ENCODE results near the gene NEK7. TPM values are rescaled to one million over a fixed set of nuclear protein-coding genes. Genes with fewer than 3 reads are reported as not detected.
"Not testable (repeated sequence)": the region's sequence is repeated elsewhere in the genome, so short reads cannot be mapped to it uniquely, and the experiment has no call there.

The NEK7 gene
- total and polyA plus RNA-seq, 2 donors (not counting 1 experiment from before 2014, with no cell fraction given) = 8.1 to 75.4 TPM

- Histone ChIP-seq H2AFZ (ENCODE audit: insufficient read depth, low read depth, low read length, poor library complexity, severe bottlenecking) (no peak overlapping the region), H3K27me3 (replicated peaks in 1 of 4; ENCODE audit: control extremely low read depth in 1 of 4, control insufficient read depth in 3 of 4, insufficient read depth in 4 of 4, low read length in 3 of 4) (no peaks in the 10 kb centered on the region), H3K4me1 (ENCODE audit: control insufficient read depth in 2 of 2, insufficient read depth in 2 of 2, low read length in 2 of 2) (no peaks in the 10 kb centered on the region), H3K79me2 (ENCODE audit: control insufficient read depth, insufficient read depth, low read length) (no peaks in the 10 kb centered on the region), H4K20me1 (ENCODE audit: control insufficient read depth, insufficient read depth, low read length, poor library complexity, severe bottlenecking) (peaks cover 5% of the 10 kb centered on the region), H3K4me3 (ENCODE audit: control extremely low read depth in 1 of 5, extremely low read depth in 1 of 5, insufficient read depth in 1 of 5, low read depth in 2 of 5, low read length in 4 of 5) (no peak overlapping the region), H3K9me3 (ENCODE audit: control extremely low read depth in 1 of 3, control insufficient read depth in 2 of 3, insufficient read depth in 1 of 3, low read length in 2 of 3) (no peaks in the 10 kb centered on the region), H3K27ac (ENCODE audit: low read length in 2 of 2) (no peak overlapping the region), H3K9ac (ENCODE audit: low read length) (no peak overlapping the region), H3K4me2 (replicated peaks; ENCODE audit: low read depth, low read length, poor library complexity, severe bottlenecking) (no peak overlapping the region), H3K36me3 (replicated peaks in 1 of 2; ENCODE audit: control extremely low read depth in 1 of 2, control insufficient read depth in 1 of 2, extremely low read depth in 1 of 2, insufficient read depth in 2 of 2, low read length in 1 of 2) (peaks cover 20 to 31% of the 10 kb centered on the region in 2 experiments)
- Mint-ChIP-seq H3K4me3 (no peak overlapping the region), H3K4me1 (no peaks in the 10 kb centered on the region), H3K9me3 (ENCODE audit: insufficient read depth) (no peaks in the 10 kb centered on the region), H3K27me3 (no peaks in the 10 kb centered on the region), H3K27ac (no peak overlapping the region)
- CTCF ChIA-PET = interaction anchor here (1.6 kb wide), 1 partner anchor 13 kb away, joined by 4 read pairs; no protein-coding TSS in a partner anchor
- ATAC-seq (ENCODE audit: low read depth) = no peak
- POLR2A ChIA-PET = no interaction called here
- TF ChIP-seq EZH2 (IDR thresholded peaks at IDR 0.05; ENCODE audit: borderline replicate concordance, insufficient read depth, low read depth, low read length, poor library complexity, severe bottlenecking) (no peak), CTCF (IDR thresholded peaks at IDR 0.05) (no peak)
- WGBS (ENCODE audit: insufficient coverage) = 100% methylated on average over 1 of the region's 1 CpG
- no peak for DNase-seq
- intact Hi-C loops (cut with micrococcal nuclease) = no loop called here
Measured at GRCh38 chr1:198300451-198300850, 143.7 kb downstream of the NEK7 start.

- H3K9me3 Mint-ChIP-seq (ENCODE audit: insufficient read depth) = no peaks in the 10 kb centered on the region
- intact Hi-C loops (cut with micrococcal nuclease) = no loop called here
- no peaks in the 10 kb centered on the region for H4K20me1 ChIP-seq (ENCODE audit: control insufficient read depth, insufficient read depth, low read length, poor library complexity, severe bottlenecking)
- H3K79me2 ChIP-seq (ENCODE audit: control insufficient read depth, insufficient read depth, low read length) = no peaks in the 10 kb centered on the region
- no peak for DNase-seq
- ChIA-PET CTCF (no interaction called here), POLR2A (no interaction called here)
- H3K4me2 ChIP-seq (replicated peaks; ENCODE audit: low read depth, low read length, poor library complexity, severe bottlenecking) = no peak overlapping the region
- no peak overlapping the region for H3K4me3 Mint-ChIP-seq
- H3K4me3 ChIP-seq (ENCODE audit: control extremely low read depth in 1 of 5, extremely low read depth in 1 of 5, insufficient read depth in 1 of 5, low read depth in 2 of 5, low read length in 4 of 5) = no peak overlapping the region
- TF ChIP-seq EZH2 (IDR thresholded peaks at IDR 0.05; ENCODE audit: borderline replicate concordance, insufficient read depth, low read depth, low read length, poor library complexity, severe bottlenecking) = no peak
- no peak for TF ChIP-seq CTCF (IDR thresholded peaks at IDR 0.05)
- H3K9ac ChIP-seq (ENCODE audit: low read length) = no peak overlapping the region
- no peaks in the 10 kb centered on the region for H3K27me3 ChIP-seq (replicated peaks in 1 of 4; ENCODE audit: control extremely low read depth in 1 of 4, control insufficient read depth in 3 of 4, insufficient read depth in 4 of 4, low read length in 3 of 4)
- H3K27me3 Mint-ChIP-seq = no peaks in the 10 kb centered on the region
- H3K9me3 ChIP-seq (ENCODE audit: control extremely low read depth in 1 of 3, control insufficient read depth in 2 of 3, insufficient read depth in 1 of 3, low read length in 2 of 3) = peaks cover 0 to 1% (median 0%) of the 10 kb centered on the region in 3 donors
- peaks cover 8 to 11% of the 10 kb centered on the region in 2 experiments for H3K36me3 ChIP-seq (replicated peaks in 1 of 2; ENCODE audit: control extremely low read depth in 1 of 2, control insufficient read depth in 1 of 2, extremely low read depth in 1 of 2, insufficient read depth in 2 of 2, low read length in 1 of 2)
- H3K27ac Mint-ChIP-seq = no peak overlapping the region
- no peaks in the 10 kb centered on the region for H3K4me1 ChIP-seq (ENCODE audit: control insufficient read depth in 2 of 2, insufficient read depth in 2 of 2, low read length in 2 of 2)
- WGBS (ENCODE audit: insufficient coverage) = no CpG with 5 or more reads among the region's 3 CpGs
- ATAC-seq (ENCODE audit: low read depth) = no peak
- peaks cover 9% of the 10 kb centered on the region for H3K4me1 Mint-ChIP-seq
- no peak overlapping the region for H2AFZ ChIP-seq (ENCODE audit: insufficient read depth, low read depth, low read length, poor library complexity, severe bottlenecking)
- no peak overlapping the region for H3K27ac ChIP-seq (ENCODE audit: low read length in 2 of 2)
Measured at GRCh38 chr1:198304431-198304830, 147.6 kb downstream of the NEK7 start.

- H3K4me1 Mint-ChIP-seq; POLR2A ChIA-PET; intact Hi-C loops (cut with micrococcal nuclease); H3K27me3 Mint-ChIP-seq; H2AFZ ChIP-seq (ENCODE audit: insufficient read depth, low read depth, low read length, poor library complexity, severe bottlenecking); DNase-seq; H3K27ac Mint-ChIP-seq; H3K79me2 ChIP-seq (ENCODE audit: control insufficient read depth, insufficient read depth, low read length); H3K4me3 Mint-ChIP-seq; H3K27ac ChIP-seq (ENCODE audit: low read length in 2 of 2); H3K4me3 ChIP-seq (ENCODE audit: control extremely low read depth in 1 of 5, extremely low read depth in 1 of 5, insufficient read depth in 1 of 5, low read depth in 2 of 5, low read length in 4 of 5); H3K27me3 ChIP-seq (replicated peaks in 1 of 4; ENCODE audit: control extremely low read depth in 1 of 4, control insufficient read depth in 3 of 4, insufficient read depth in 4 of 4, low read length in 3 of 4); CTCF ChIA-PET; H3K9me3 ChIP-seq (ENCODE audit: control extremely low read depth in 1 of 3, control insufficient read depth in 2 of 3, insufficient read depth in 1 of 3, low read length in 2 of 3); H3K4me1 ChIP-seq (ENCODE audit: control insufficient read depth in 2 of 2, insufficient read depth in 2 of 2, low read length in 2 of 2); H3K9ac ChIP-seq (ENCODE audit: low read length); H4K20me1 ChIP-seq (ENCODE audit: control insufficient read depth, insufficient read depth, low read length, poor library complexity, severe bottlenecking); H3K4me2 ChIP-seq (replicated peaks; ENCODE audit: low read depth, low read length, poor library complexity, severe bottlenecking); ATAC-seq (ENCODE audit: low read depth); H3K9me3 Mint-ChIP-seq (ENCODE audit: insufficient read depth): not testable (repeated sequence)
- peaks cover 5 to 18% of the 10 kb centered on the region in 2 experiments for H3K36me3 ChIP-seq (replicated peaks in 1 of 2; ENCODE audit: control extremely low read depth in 1 of 2, control insufficient read depth in 1 of 2, extremely low read depth in 1 of 2, insufficient read depth in 2 of 2, low read length in 1 of 2)
- 99% methylated on average over 12 of the region's 15 CpGs for WGBS (ENCODE audit: insufficient coverage)
Measured at GRCh38 chr1:198314817-198315216, 158.0 kb downstream of the NEK7 start.

Data from B cell (primary cell).